Measurements from ENCODE around the gene CNRIP1.

CNRIP1 gene

GRCh38 chr2:68291314-68291713, 28.4 kb downstream of the CNRIP1 start:
- no peak for DNase-seq

DNA sequence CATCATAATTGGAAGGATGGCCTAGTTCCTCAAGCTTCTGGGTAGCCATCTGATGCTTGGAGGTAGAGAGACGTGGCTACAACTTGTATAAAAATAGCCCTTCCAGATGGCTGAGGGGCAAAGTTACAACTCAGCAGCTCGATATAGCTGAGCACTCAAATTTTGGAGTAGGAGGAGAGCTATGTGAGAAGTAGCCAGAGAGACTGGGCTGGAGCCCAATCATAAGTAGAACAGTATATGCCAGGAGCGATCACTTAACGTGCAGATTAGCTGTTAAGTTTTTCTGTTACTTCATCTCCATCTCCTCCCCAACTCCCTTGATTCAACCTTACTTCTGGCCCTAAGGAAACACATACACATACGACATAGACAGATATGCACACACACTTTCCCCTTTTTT, 28.8 kb downstream of the CNRIP1 start:
- peak; percentile 20 for DNase-seq

- peak; percentile 88 for DNase-seq
Observed at GRCh38 chr2:68287580-68288441, 31.9 kb downstream of the CNRIP1 start.

GRCh38 chr2:68284896-68285295, 34.9 kb downstream of the CNRIP1 start:
- DNase-seq, result no peak

DNA sequence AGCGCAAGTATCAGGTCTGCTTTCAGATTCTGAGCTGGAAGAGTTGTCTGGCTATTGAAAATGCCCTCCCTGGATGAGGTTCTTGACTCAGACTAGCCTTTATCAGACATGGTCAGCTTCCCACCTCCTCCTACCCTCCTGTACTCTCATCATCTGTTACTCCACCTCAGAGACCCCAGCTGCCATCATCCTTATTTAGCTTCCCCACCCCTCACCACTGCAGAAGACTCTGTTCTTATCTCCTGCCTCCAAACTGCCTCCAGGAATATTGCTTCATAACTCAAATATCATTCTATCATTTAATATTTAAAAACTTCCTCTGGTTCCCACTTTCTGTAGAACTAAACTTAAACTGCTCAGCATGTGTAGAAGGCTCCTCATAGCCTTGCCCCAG, 36.3 kb downstream of the CNRIP1 start:
- peak; percentile 74 for DNase-seq

GRCh38 chr2:68282811-68283418, 36.8 kb downstream of the CNRIP1 start:
- DNase-seq, result peak; percentile 34

DNA sequence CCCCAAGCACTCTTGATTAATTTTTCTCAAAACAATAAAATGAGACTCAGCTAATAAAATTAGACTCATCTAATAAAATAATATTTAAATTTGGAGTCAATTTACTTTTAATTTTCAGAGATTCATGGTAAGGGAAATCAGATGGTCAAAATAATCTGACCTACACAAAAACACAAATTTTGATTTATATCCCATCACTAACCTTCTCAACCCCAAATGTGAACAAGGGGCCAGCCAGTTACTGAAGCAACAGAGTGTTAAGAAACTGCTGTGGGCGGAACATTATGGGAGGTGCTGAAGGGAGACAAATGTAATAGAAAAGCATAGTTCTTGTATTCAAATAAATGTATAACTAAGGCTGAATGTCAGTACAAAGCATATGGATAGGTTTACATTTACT, 39.0 kb downstream of the CNRIP1 start:
- no peak for DNase-seq

GRCh38 chr2:68280348-68280747, 39.4 kb downstream of the CNRIP1 start:
- no peak for DNase-seq

DNA sequence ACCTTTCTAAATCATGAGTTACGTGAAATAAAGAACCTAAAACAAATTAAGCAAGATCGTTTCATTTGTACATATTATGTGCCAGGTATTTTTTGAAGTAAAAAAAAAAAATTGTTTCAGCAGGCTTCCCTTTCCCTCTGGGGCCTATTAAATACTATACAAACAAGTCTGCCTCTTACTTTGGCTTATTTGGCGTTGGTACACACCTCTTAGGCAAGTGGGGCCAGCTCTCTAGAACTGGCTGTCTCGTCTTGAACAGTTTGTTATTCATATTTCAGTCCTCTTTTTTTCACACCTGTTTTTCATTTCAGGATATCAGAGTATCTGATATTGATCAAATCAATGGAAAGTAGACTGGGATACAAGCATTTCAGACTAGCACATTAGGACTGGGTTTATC, 40.1 kb downstream of the CNRIP1 start:
- no peak for DNase-seq

GRCh38 chr2:68278169-68278568, 41.6 kb downstream of the CNRIP1 start:
- no peak for DNase-seq

DNA sequence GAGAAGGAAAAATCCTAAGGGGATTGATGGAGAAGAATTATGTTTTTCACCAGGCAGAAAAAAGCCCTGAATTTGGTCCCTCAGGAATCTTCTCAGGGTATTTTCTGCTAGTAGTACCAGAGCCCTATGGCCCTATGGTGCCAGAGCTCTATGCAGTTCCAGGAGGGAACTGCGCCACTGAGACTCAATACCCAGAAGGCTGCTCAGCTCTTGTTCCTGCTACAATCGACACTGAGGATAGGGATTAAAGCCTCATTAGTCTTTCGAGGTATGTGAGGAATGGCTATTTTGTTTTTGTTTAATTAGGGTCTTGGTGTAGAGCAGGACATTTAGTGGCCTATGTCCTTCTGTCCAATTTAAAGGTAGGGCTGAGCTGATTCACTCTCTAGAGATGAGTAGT, 45.7 kb downstream of the CNRIP1 start:
- no peak for DNase-seq

DNA sequence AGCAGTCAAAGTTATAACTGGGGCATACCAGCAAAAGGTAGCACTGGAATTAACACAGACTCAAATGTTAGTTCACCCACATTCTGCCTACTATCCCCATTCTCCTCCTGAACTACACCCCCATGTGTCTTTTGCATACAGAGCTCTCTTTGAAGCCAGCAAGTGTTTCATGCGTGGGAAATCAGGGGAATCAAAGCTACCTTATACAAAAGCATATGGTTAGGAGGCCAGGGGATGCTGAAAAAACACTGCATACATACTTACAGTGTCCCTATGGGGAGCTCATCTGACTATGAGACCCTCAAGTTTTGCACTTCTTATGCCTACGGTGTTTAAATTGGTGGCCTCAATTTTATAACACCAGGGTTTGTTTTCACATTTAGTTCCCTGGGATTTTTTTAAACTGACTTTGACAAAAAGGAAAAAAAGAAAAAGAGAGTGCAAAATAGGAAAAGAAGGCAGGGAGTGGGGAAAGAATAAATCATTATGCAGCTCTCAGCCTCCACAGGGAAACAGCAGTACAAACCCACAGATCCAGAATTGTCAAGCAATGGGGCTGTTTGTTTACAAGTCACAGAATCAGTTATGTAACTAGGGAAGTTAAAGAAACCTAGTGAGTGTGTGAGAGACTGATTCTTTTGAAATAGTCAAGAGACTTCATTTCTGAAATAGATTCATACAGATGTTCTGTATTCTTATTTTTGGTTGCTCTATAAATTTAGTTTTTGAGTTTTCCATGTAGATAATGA, 47.3 kb downstream of the CNRIP1 start:
- DNase-seq, result peak; percentile 43

GRCh38 chr2:68266655-68267054, 53.1 kb downstream of the CNRIP1 start:
- DNase-seq, result peak; percentile 21

DNA sequence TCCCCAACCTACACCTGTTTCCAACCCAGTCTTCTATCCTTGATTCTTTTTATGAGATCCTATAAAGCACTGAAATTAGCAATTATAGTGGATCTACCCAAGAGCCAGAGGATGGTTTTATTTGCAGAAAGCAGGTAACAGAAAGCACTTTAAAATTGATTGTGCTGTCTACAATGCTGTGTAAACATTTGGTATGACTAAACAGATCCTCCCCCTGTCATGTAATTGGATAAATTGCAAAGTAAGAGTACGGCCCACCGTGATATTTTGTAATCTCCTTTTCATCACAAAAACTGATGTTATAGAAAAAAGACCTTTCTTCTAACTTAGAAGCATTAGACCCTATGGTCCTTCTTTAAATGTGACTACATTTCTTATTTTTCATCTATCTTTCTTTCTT, 56.1 kb downstream of the CNRIP1 start:
- DNase-seq, result no peak

GRCh38 chr2:68258851-68259250, 60.9 kb downstream of the CNRIP1 start:
- no peak for DNase-seq

- no peak for DNase-seq
Observed at GRCh38 chr2:68256093-68256450, 63.7 kb downstream of the CNRIP1 start.

DNA sequence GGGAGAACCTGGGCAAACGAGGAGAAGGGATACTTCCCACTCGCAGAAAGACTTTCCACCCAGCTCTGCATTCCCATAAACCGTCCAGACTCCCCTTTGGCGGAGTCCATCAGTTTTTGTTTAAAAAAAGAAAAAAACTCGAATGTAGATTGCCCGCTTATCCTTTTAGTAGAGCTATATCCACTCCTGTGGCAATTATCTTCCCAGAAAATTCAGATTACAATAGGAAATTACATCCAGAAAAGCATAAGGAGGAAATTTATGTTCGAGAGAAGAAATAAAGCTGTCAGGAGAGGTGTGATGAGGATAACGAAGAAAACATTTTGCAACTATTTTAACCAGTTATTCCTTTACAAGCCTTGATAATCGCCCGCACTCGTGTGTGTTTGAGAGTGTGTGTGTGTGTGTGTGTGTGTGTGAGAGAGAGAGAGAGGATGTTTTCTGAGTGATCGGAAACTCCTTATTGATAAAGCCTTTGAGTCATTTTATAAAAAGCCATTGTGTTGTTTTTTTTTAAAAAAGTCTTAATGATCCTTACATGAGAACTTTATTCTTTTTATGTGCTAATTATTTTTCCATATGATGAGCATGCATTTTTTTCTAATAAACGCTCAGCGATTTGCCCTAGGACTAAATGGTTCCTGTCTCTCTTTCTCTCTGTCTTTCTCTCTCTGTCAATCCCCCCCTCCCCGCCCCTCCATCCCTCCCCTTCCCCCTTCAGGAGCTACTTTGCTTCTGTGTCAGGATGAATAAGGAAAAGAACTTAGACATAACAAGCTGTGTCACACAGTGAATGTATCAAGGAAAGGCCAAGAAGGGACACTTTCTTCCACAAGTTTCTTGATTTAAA, 66.3 kb downstream of the CNRIP1 start:
- peak; percentile 59 for DNase-seq

- peak; percentile 92 for DNase-seq
Observed at GRCh38 chr2:68252400-68253218, 67.1 kb downstream of the CNRIP1 start, which contains the start of gene PPP3R1. Gene PPP3R1 (minus strand): TSS chr2:68252532. CDS start chr2:68252127, 405 bp downstream.

GRCh38 chr2:68251855-68252399, 67.8 kb downstream of the CNRIP1 start:
- no peak for DNase-seq

GRCh38 chr2:68251187-68251854, 68.4 kb downstream of the CNRIP1 start:
- peak; percentile 90 for DNase-seq

GRCh38 chr2:68250652-68251186, 69.0 kb downstream of the CNRIP1 start:
- no peak for DNase-seq

Data from OCI-M1 (cell line).